ENCODE measurements around the gene LTBR. TPM values are rescaled to one million over a fixed set of nuclear protein-coding genes. Genes with fewer than 3 reads are reported as not detected.
A peak's percentile ranks its signal among the peaks of the same experiment; 100 is the strongest.

The LTBR gene
- total RNA-seq, 4 donors from 2014 or later = 40.2 to 98.6 (median 43.7) TPM

GRCh38 chr12:6352193-6353173 is 31.5 kb upstream of the LTBR start:
- Histone ChIP-seq H3K36me3 (no peaks in the 10 kb centered on the region), H3K27ac (peak overlapping the region in 3 of 4 donors; percentile 18 to 41 (median 39)), H3K4me3 (no peak overlapping the region), H3K27me3 (no peaks in the 10 kb centered on the region), H3K9me3 (no peaks in the 10 kb centered on the region), H3K4me1 (peaks cover 9 to 11% of the 10 kb centered on the region in 2 donors)
- ATAC-seq = no peak
- intact Hi-C loops (cut with DNase I; ENCODE audit: low total_unique reads) (no loop called here), in situ Hi-C loops (cut with MboI; ENCODE audit: low sequenced_read_pairs in 4 of 4) (no loop called here)
- no peak for TF ChIP-seq POLR2A (IDR thresholded peaks at IDR 0.05)
- TF ChIP-seq CTCF (IDR thresholded peaks at IDR 0.05 in 4 of 5, conservative IDR thresholded peaks at IDR 0.05 in 1 of 5) = no peak
- no peak for DNase-seq

- TF ChIP-seq CTCF (IDR thresholded peaks at IDR 0.05 in 4 of 5, conservative IDR thresholded peaks at IDR 0.05 in 1 of 5) = no peak
- TF ChIP-seq POLR2A (IDR thresholded peaks at IDR 0.05) = no peak
- in situ Hi-C loops (cut with MboI; ENCODE audit: low sequenced_read_pairs in 4 of 4) = no loop called here
- Histone ChIP-seq H3K36me3 (no peaks in the 10 kb centered on the region), H3K9me3 (no peaks in the 10 kb centered on the region), H3K4me1 (peaks cover 23% of the 10 kb centered on the region in 2 donors), H3K27me3 (no peaks in the 10 kb centered on the region), H3K27ac (no peak overlapping the region), H3K4me3 (no peak overlapping the region)
- intact Hi-C loops (cut with DNase I; ENCODE audit: low total_unique reads) = no loop called here
- DNase-seq (no peak), ATAC-seq (no peak)
Measured at GRCh38 chr12:6354495-6355393, 29.2 kb upstream of the LTBR start.

- Histone ChIP-seq H3K4me1 (peaks cover 23% of the 10 kb centered on the region in 2 donors), H3K4me3 (no peak overlapping the region), H3K9me3 (no peaks in the 10 kb centered on the region), H3K36me3 (no peaks in the 10 kb centered on the region), H3K27me3 (no peaks in the 10 kb centered on the region), H3K27ac (no peak overlapping the region)
- in situ Hi-C loops (cut with MboI; ENCODE audit: low sequenced_read_pairs in 4 of 4) (no loop called here), intact Hi-C loops (cut with DNase I; ENCODE audit: low total_unique reads) (loop anchor here (2.0 kb wide), 1 partner anchor 13 kb away; the partner anchor contains the start of gene TNFRSF1A)
- DNase-seq (no peak), ATAC-seq (no peak)
- TF ChIP-seq CTCF (IDR thresholded peaks at IDR 0.05 in 4 of 5, conservative IDR thresholded peaks at IDR 0.05 in 1 of 5) (no peak), POLR2A (IDR thresholded peaks at IDR 0.05) (no peak)
Measured at GRCh38 chr12:6355491-6356373, 28.2 kb upstream of the LTBR start.

- intact Hi-C loops (cut with DNase I; ENCODE audit: low total_unique reads) (loop anchor here (2.0 kb wide), 1 partner anchor 14 kb away; the partner anchor contains the start of gene TNFRSF1A), in situ Hi-C loops (cut with MboI; ENCODE audit: low sequenced_read_pairs in 4 of 4) (no loop called here)
- no peak for ATAC-seq
- H3K4me3 ChIP-seq = no peak overlapping the region
- H3K9me3 ChIP-seq = no peaks in the 10 kb centered on the region
- H3K27ac ChIP-seq = peak overlapping the region in 3 of 4 donors; percentile 72 to 81 (median 78)
- TF ChIP-seq CTCF (IDR thresholded peaks at IDR 0.05 in 4 of 5, conservative IDR thresholded peaks at IDR 0.05 in 1 of 5) (no peak), POLR2A (IDR thresholded peaks at IDR 0.05) (no peak)
- DNase-seq = no peak
- H3K4me1 ChIP-seq = peaks cover 23% of the 10 kb centered on the region in 2 donors
- no peaks in the 10 kb centered on the region for H3K27me3 ChIP-seq
- H3K36me3 ChIP-seq = no peaks in the 10 kb centered on the region
Measured at GRCh38 chr12:6356374-6356820, 27.6 kb upstream of the LTBR start.

Data from gastrocnemius medialis (tissue), 4 donors.